IPS-20b (cell line): ENCODE data around the gene CEP350.

Experiments used
- H3K27ac ChIP-seq: one replicate; pipeline ENCODE4 v1.5.1; 2013; ENCODE audit warnings: low read length
- H3K27me3 ChIP-seq: 2 replicates; pipeline ENCODE4 v1.6.1; 2013; ENCODE audit warnings: mild to moderate bottlenecking, low read length, inconsistent platforms; ENCODE audit not compliant: insufficient read depth
- H3K36me3 ChIP-seq: 2 replicates; pipeline ENCODE4 v1.6.1; 2013; ENCODE audit warnings: low read depth, mild to moderate bottlenecking, inconsistent platforms, low read length, moderate library complexity; ENCODE audit not compliant: insufficient read depth
- H3K4me1 ChIP-seq: 2 replicates; pipeline ENCODE4 v1.6.1; 2013; ENCODE audit warnings: mild to moderate bottlenecking, control low read depth, inconsistent platforms, low read length, moderate library complexity; ENCODE audit not compliant: insufficient read depth
- H3K4me3 ChIP-seq: 2 replicates; pipeline ENCODE4 v1.5.1; 2013; ENCODE audit warnings: mild to moderate bottlenecking, low read length, inconsistent platforms
- H3K9ac ChIP-seq: 2 replicates; pipeline ENCODE4 v1.6.1; 2013; ENCODE audit warnings: low read depth, mild to moderate bottlenecking, inconsistent platforms, low read length, moderate library complexity
- H3K9me3 ChIP-seq: 2 replicates; pipeline ENCODE4 v1.6.1; 2013; ENCODE audit warnings: mild to moderate bottlenecking, low read depth, low read length, inconsistent platforms; ENCODE audit not compliant: insufficient read depth

Gene CEP350

GRCh38 chr1:180080439-180080838 lies 125.8 kb downstream of the CEP350 start:
- Histone ChIP-seq H3K9me3 (no peaks in the 10 kb centered on the region), H3K27me3 (no peaks in the 10 kb centered on the region), H3K9ac (no peak overlapping the region), H3K4me3 (no peak overlapping the region), H3K27ac (no peak overlapping the region), H3K4me1 (no peaks in the 10 kb centered on the region), H3K36me3 (peaks cover 53% of the 10 kb centered on the region)

- H3K27ac ChIP-seq: no peak overlapping the region
- no peak overlapping the region for H3K9ac ChIP-seq
- H3K4me1 ChIP-seq: no peaks in the 10 kb centered on the region
- peaks cover 50% of the 10 kb centered on the region for H3K36me3 ChIP-seq
- no peaks in the 10 kb centered on the region for H3K27me3 ChIP-seq
- H3K9me3 ChIP-seq: no peaks in the 10 kb centered on the region
- no peak overlapping the region for H3K4me3 ChIP-seq
These were observed 126.9 kb downstream of the CEP350 start for GRCh38 chr1:180081474-180081873.

GRCh38 chr1:180083164-180083563 lies 128.6 kb downstream of the CEP350 start:
- H3K4me1 ChIP-seq: no peaks in the 10 kb centered on the region
- no peak overlapping the region for H3K4me3 ChIP-seq
- H3K9ac ChIP-seq: no peak overlapping the region
- H3K27ac ChIP-seq: no peak overlapping the region
- H3K27me3 ChIP-seq: no peaks in the 10 kb centered on the region
- no peaks in the 10 kb centered on the region for H3K9me3 ChIP-seq
- H3K36me3 ChIP-seq: peaks cover 44% of the 10 kb centered on the region

- no peaks in the 10 kb centered on the region for H3K4me1 ChIP-seq
- H3K27ac ChIP-seq: no peak overlapping the region
- peaks cover 51% of the 10 kb centered on the region for H3K36me3 ChIP-seq
- H3K9me3 ChIP-seq: no peaks in the 10 kb centered on the region
- H3K27me3 ChIP-seq: no peaks in the 10 kb centered on the region
- H3K9ac ChIP-seq: no peak overlapping the region
- H3K4me3 ChIP-seq: no peak overlapping the region
These were observed 130.3 kb downstream of the CEP350 start for GRCh38 chr1:180084867-180085266.

GRCh38 chr1:180085331-180085730 lies 130.7 kb downstream of the CEP350 start:
- peaks cover 52% of the 10 kb centered on the region for H3K36me3 ChIP-seq

GRCh38 chr1:180092931-180093650 lies 138.5 kb downstream of the CEP350 start:
- Histone ChIP-seq H3K4me1 (no peaks in the 10 kb centered on the region), H3K4me3 (no peak overlapping the region)

More at GRCh38 chr1:180085331-180085730, 130.7 kb downstream of the CEP350 start:
- Histone ChIP-seq H3K4me1 (no peaks in the 10 kb centered on the region), H3K9me3 (no peaks in the 10 kb centered on the region), H3K27ac (no peak overlapping the region), H3K4me3 (no peak overlapping the region), H3K9ac (no peak overlapping the region), H3K27me3 (no peaks in the 10 kb centered on the region)

GRCh38 chr1:180094705-180095295 lies 140.2 kb downstream of the CEP350 start:
- Histone ChIP-seq H3K27me3 (no peaks in the 10 kb centered on the region), H3K27ac (no peak overlapping the region), H3K4me3 (no peak overlapping the region), H3K36me3 (peaks cover 95% of the 10 kb centered on the region), H3K9ac (no peak overlapping the region), H3K9me3 (no peaks in the 10 kb centered on the region), H3K4me1 (no peaks in the 10 kb centered on the region)

More at GRCh38 chr1:180092931-180093650, 138.5 kb downstream of the CEP350 start:
- Histone ChIP-seq H3K9me3 (no peaks in the 10 kb centered on the region), H3K27me3 (no peaks in the 10 kb centered on the region), H3K9ac (no peak overlapping the region), H3K36me3 (peaks cover 93% of the 10 kb centered on the region), H3K27ac (no peak overlapping the region)

- H3K9me3 ChIP-seq: no peaks in the 10 kb centered on the region
- H3K4me3 ChIP-seq: no peak overlapping the region
- no peaks in the 10 kb centered on the region for H3K4me1 ChIP-seq
- H3K27ac ChIP-seq: no peak overlapping the region
- H3K36me3 ChIP-seq: peaks cover 88% of the 10 kb centered on the region
- H3K9ac ChIP-seq: no peak overlapping the region
- H3K27me3 ChIP-seq: no peaks in the 10 kb centered on the region
These were observed 142.1 kb downstream of the CEP350 start for GRCh38 chr1:180096584-180097325.

- no peak overlapping the region for H3K9ac ChIP-seq
- no peaks in the 10 kb centered on the region for H3K27me3 ChIP-seq
- no peak overlapping the region for H3K4me3 ChIP-seq
- peaks cover 83% of the 10 kb centered on the region for H3K36me3 ChIP-seq
- no peaks in the 10 kb centered on the region for H3K9me3 ChIP-seq
- H3K27ac ChIP-seq: no peak overlapping the region
- H3K4me1 ChIP-seq: no peaks in the 10 kb centered on the region
These were observed 142.7 kb downstream of the CEP350 start for GRCh38 chr1:180097326-180097605.

GRCh38 chr1:180101411-180101810 lies 146.8 kb downstream of the CEP350 start:
- Histone ChIP-seq H3K36me3 (peaks cover 61% of the 10 kb centered on the region), H3K4me1 (no peaks in the 10 kb centered on the region), H3K9ac (no peak overlapping the region), H3K4me3 (no peak overlapping the region), H3K27ac (no peak overlapping the region), H3K9me3 (no peaks in the 10 kb centered on the region), H3K27me3 (no peaks in the 10 kb centered on the region)

GRCh38 chr1:180103819-180104218 lies 149.2 kb downstream of the CEP350 start:
- no peak overlapping the region for H3K9ac ChIP-seq
- H3K9me3 ChIP-seq: no peaks in the 10 kb centered on the region
- no peak overlapping the region for H3K4me3 ChIP-seq
- H3K27me3 ChIP-seq: no peaks in the 10 kb centered on the region
- H3K36me3 ChIP-seq: peaks cover 44% of the 10 kb centered on the region
- no peak overlapping the region for H3K27ac ChIP-seq
- no peaks in the 10 kb centered on the region for H3K4me1 ChIP-seq

GRCh38 chr1:180112091-180112490 lies 157.5 kb downstream of the CEP350 start:
- H3K9me3 ChIP-seq: no peaks in the 10 kb centered on the region
- peaks cover 28% of the 10 kb centered on the region for H3K36me3 ChIP-seq
- H3K27me3 ChIP-seq: no peaks in the 10 kb centered on the region
- H3K4me1 ChIP-seq: no peaks in the 10 kb centered on the region
- no peak overlapping the region for H3K27ac ChIP-seq
- no peak overlapping the region for H3K9ac ChIP-seq
- no peak overlapping the region for H3K4me3 ChIP-seq
